ENCODE results near the gene SLC16A9.
"Not testable (repeated sequence)": the region's sequence is repeated elsewhere in the genome, so short reads cannot be mapped to it uniquely, and the experiment has no call there.

The SLC16A9 gene

DNA sequence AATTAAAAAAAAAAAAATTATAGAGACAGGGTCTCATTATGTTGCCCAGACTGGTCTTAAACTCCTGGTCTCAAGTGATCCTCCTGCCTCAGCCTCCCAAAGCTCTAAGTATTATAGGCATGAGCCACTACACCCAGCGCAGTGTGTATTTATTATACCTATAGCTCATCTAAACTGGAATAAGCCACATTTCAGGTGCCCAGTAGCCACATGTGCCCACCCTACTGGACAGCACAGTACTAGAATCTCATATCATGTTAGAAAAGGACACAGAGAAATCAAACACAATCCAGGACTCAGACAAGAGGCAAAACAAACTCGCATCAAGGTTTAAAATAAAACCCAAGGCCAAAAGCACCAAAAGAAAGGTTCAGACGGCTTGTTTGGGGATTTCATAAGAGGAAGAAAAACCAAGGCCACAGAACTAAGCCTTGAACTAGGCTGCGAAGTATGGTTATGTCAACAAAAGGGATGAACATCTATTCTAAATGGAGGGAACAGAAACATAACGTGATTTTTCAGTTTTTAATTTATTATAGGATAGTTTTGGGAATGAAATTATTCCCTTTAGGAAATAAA lies 32.3 kb downstream of the SLC16A9 start:
- no peaks in the 10 kb centered on the region for H3K36me3 Mint-ChIP-seq
- no peak overlapping the region for H3K27ac Mint-ChIP-seq
- H3K27me3 Mint-ChIP-seq: peaks cover 1% of the 10 kb centered on the region
- no peak for ATAC-seq (ENCODE audit: low read depth)
- H3K4me3 Mint-ChIP-seq: no peak overlapping the region
- peaks cover 2% of the 10 kb centered on the region for H3K9me3 Mint-ChIP-seq
- DNase-seq (ENCODE audit: low spot score in 2 of 2): no peak
- peaks cover 2% of the 10 kb centered on the region for H3K4me1 Mint-ChIP-seq

GRCh38 chr10:59675812-59676211 lies 33.8 kb downstream of the SLC16A9 start:
- ATAC-seq (ENCODE audit: low read depth) (no peak), DNase-seq (ENCODE audit: low spot score in 2 of 2) (no peak)
- H3K4me3 Mint-ChIP-seq: no peak overlapping the region
- no peak overlapping the region for H3K27ac Mint-ChIP-seq
- H3K9me3 Mint-ChIP-seq: no peaks in the 10 kb centered on the region
- H3K36me3 Mint-ChIP-seq: no peaks in the 10 kb centered on the region
- H3K4me1 Mint-ChIP-seq: peaks cover 6% of the 10 kb centered on the region
- peaks cover 1% of the 10 kb centered on the region for H3K27me3 Mint-ChIP-seq

- no peaks in the 10 kb centered on the region for H3K36me3 Mint-ChIP-seq
- no peak overlapping the region for H3K4me3 Mint-ChIP-seq
- H3K27ac Mint-ChIP-seq: no peak overlapping the region
- peaks cover 6% of the 10 kb centered on the region for H3K4me1 Mint-ChIP-seq
- no peak for ATAC-seq (ENCODE audit: low read depth)
- H3K27me3 Mint-ChIP-seq: no peaks in the 10 kb centered on the region
- no peak for DNase-seq (ENCODE audit: low spot score in 2 of 2)
- H3K9me3 Mint-ChIP-seq: no peaks in the 10 kb centered on the region
Observed at GRCh38 chr10:59674215-59674836, 35.3 kb downstream of the SLC16A9 start.

- Mint-ChIP-seq H3K4me3 (no peak overlapping the region), H3K9me3 (no peaks in the 10 kb centered on the region), H3K36me3 (no peaks in the 10 kb centered on the region), H3K27me3 (no peaks in the 10 kb centered on the region), H3K27ac (no peak overlapping the region), H3K4me1 (peaks cover 4% of the 10 kb centered on the region)
- ATAC-seq (ENCODE audit: low read depth) (no peak), DNase-seq (ENCODE audit: low spot score in 2 of 2) (no peak)
Observed at GRCh38 chr10:59672150-59672875, 37.3 kb downstream of the SLC16A9 start.

DNA sequence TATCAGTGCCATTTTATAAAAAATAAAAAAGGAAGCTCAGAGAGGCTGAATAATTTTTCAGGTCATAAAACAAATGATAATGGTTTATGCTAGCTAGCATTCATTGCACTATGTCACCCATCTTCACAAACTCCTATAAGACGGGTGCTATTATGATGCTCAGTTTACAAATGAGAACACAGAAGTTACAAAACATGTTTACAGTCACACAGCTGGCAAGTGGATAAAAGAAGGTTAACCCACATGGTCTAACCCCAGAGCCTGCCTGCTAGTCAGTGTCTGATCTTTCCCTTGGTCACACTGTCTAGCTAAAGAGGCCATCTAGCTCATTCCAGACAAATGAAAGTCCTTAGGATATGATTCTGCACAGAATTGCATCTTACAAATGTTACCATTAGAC lies 39.4 kb downstream of the SLC16A9 start:
- no peak overlapping the region for H3K27ac Mint-ChIP-seq
- DNase-seq (ENCODE audit: low spot score in 2 of 2) (no peak), ATAC-seq (ENCODE audit: low read depth) (no peak)
- no peak overlapping the region for H3K4me3 Mint-ChIP-seq
- peaks cover 4% of the 10 kb centered on the region for H3K4me1 Mint-ChIP-seq
- no peaks in the 10 kb centered on the region for H3K27me3 Mint-ChIP-seq
- no peaks in the 10 kb centered on the region for H3K9me3 Mint-ChIP-seq
- no peaks in the 10 kb centered on the region for H3K36me3 Mint-ChIP-seq

- Mint-ChIP-seq H3K9me3 (no peaks in the 10 kb centered on the region), H3K4me3 (no peak overlapping the region), H3K27me3 (no peaks in the 10 kb centered on the region), H3K27ac (no peak overlapping the region), H3K36me3 (no peaks in the 10 kb centered on the region), H3K4me1 (peaks cover 4% of the 10 kb centered on the region)
- DNase-seq (ENCODE audit: low spot score in 2 of 2) (no peak), ATAC-seq (ENCODE audit: low read depth) (no peak)
Observed at GRCh38 chr10:59668096-59668495, 41.6 kb downstream of the SLC16A9 start.

DNA sequence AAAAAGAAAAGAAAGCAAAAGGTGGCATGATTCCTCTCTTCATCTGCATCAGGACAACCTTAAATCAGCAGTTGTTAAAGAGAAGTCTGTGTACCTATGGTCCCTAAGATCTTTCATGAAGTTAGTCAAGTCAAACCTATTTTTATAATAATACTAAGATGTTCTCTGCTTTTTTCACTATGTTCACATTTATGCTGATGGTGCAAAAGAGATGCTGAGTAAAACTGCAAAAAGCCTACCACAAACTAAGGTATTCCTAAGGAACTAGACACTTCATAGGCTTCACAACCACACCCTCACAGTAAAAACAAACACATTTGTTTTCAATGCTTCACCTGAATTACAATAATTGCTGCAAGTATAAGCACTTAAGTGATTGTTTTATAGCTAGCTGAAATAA lies 43.3 kb downstream of the SLC16A9 start:
- ATAC-seq (ENCODE audit: low read depth) (no peak), DNase-seq (ENCODE audit: low spot score in 2 of 2) (no peak)
- no peaks in the 10 kb centered on the region for H3K36me3 Mint-ChIP-seq
- H3K27me3 Mint-ChIP-seq: no peaks in the 10 kb centered on the region
- H3K9me3 Mint-ChIP-seq: no peaks in the 10 kb centered on the region
- H3K4me3 Mint-ChIP-seq: no peak overlapping the region
- no peaks in the 10 kb centered on the region for H3K4me1 Mint-ChIP-seq
- no peak overlapping the region for H3K27ac Mint-ChIP-seq

GRCh38 chr10:59663213-59663612 lies 46.4 kb downstream of the SLC16A9 start:
- not testable (repeated sequence) for DNase-seq (ENCODE audit: low spot score in 2 of 2); H3K4me3 Mint-ChIP-seq; H3K27ac Mint-ChIP-seq; H3K4me1 Mint-ChIP-seq; H3K9me3 Mint-ChIP-seq; H3K27me3 Mint-ChIP-seq; H3K36me3 Mint-ChIP-seq; ATAC-seq (ENCODE audit: low read depth)

GRCh38 chr10:59657724-59658123 lies 51.9 kb downstream of the SLC16A9 start:
- Mint-ChIP-seq H3K4me1 (peaks cover 4% of the 10 kb centered on the region), H3K27me3 (peaks cover 2% of the 10 kb centered on the region), H3K27ac (no peak overlapping the region), H3K9me3 (peaks cover 3% of the 10 kb centered on the region), H3K4me3 (no peak overlapping the region), H3K36me3 (peaks cover 2% of the 10 kb centered on the region)
- DNase-seq (ENCODE audit: low spot score in 2 of 2): no peak
- ATAC-seq (ENCODE audit: low read depth): no peak

DNA sequence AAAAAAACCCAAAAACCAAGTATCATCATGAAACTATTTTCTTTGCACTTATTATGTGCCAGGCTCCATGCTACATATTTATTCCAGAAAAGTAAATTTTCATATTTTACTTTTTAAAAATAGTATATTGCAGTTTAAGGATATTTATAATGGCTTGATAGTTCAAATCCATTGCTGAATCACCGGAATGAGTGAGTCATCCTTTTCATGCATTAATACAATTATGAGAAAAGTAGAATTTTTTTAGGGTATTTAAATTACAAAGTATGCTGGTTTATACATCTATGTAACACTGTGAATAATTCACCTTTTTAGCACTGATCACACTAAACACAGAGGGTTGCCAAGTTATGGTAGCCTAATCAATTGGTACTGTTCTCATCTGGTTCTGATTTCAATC lies 54.3 kb downstream of the SLC16A9 start:
- no peak for DNase-seq (ENCODE audit: low spot score in 2 of 2)
- Mint-ChIP-seq H3K27ac (no peak overlapping the region), H3K27me3 (peaks cover 2% of the 10 kb centered on the region), H3K9me3 (peaks cover 3% of the 10 kb centered on the region), H3K4me3 (no peak overlapping the region), H3K36me3 (peaks cover 2% of the 10 kb centered on the region), H3K4me1 (peaks cover 4% of the 10 kb centered on the region)
- ATAC-seq (ENCODE audit: low read depth): no peak

- ATAC-seq (ENCODE audit: low read depth): no peak
- H3K4me1 Mint-ChIP-seq: peaks cover 4% of the 10 kb centered on the region
- H3K4me3 Mint-ChIP-seq: no peak overlapping the region
- no peaks in the 10 kb centered on the region for H3K27me3 Mint-ChIP-seq
- no peaks in the 10 kb centered on the region for H3K36me3 Mint-ChIP-seq
- no peak for DNase-seq (ENCODE audit: low spot score in 2 of 2)
- no peak overlapping the region for H3K27ac Mint-ChIP-seq
- H3K9me3 Mint-ChIP-seq: no peaks in the 10 kb centered on the region
Observed at GRCh38 chr10:59654007-59654406, 55.6 kb downstream of the SLC16A9 start.

DNA sequence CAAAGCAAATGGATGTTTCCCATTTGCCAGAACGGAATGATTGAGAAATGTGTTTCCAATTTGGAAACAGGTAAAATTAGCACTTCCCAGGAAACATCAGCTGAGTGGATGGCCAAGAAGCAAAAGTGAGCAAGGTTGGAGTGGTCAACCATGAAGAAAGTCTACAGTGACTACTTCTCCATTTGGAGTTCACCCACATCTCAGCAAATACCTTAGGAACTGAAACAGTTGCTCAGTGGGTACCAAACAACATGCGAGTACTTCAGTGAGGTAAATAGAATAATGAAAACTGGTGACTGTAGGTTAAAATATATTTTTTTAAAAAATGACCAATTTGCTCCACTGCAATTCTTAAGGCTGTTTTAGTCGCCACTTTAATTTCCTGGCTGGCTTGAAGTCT lies 57.7 kb downstream of the SLC16A9 start:
- ATAC-seq (ENCODE audit: low read depth): no peak
- H3K27me3 Mint-ChIP-seq: no peaks in the 10 kb centered on the region

DNA sequence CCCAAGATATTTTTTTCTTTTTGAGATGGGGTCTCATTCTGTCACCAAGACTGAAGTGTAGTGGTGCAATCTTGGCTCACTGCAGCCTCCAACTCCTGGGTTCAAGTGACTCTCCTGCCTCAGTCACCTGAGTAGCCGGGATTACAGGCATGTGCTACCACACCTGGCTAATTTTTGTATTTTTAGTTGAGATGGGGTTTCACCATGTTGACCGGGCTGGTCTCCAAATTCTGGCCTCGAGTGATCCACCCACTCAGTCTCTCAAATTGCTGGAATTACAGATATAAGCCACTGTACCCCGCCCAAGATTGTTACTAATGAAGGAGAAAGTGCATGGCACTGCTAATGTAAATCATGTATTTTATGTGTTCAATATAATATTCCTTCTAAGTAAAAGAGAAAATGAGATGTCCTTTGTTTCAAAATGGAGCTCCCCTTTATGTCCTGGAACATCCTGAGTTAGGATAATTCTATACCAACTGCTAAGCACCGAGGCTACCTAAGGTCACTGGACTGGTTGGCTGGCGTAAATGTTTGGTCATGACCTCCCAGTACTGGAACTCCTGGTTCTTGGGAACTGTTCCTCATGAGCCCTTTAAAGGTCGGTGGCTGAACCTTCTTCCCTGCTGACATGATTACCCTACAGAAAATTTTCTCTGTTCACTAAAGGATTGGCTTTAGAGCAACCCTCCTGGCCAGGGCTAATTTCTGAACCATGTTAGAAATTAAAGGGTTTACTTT lies 59.9 kb downstream of the SLC16A9 start:
- H3K27ac Mint-ChIP-seq: no peak overlapping the region
- no peaks in the 10 kb centered on the region for H3K36me3 Mint-ChIP-seq
- DNase-seq (ENCODE audit: low spot score in 2 of 2) (no peak), ATAC-seq (ENCODE audit: low read depth) (no peak)
- no peak overlapping the region for H3K4me3 Mint-ChIP-seq
- peaks cover 5% of the 10 kb centered on the region for H3K9me3 Mint-ChIP-seq
- no peaks in the 10 kb centered on the region for H3K27me3 Mint-ChIP-seq
- peaks cover 4% of the 10 kb centered on the region for H3K4me1 Mint-ChIP-seq

More for the DNA sequence above, 57.7 kb downstream of the SLC16A9 start:
- Mint-ChIP-seq H3K9me3 (no peaks in the 10 kb centered on the region), H3K4me1 (peaks cover 4% of the 10 kb centered on the region), H3K4me3 (no peak overlapping the region), H3K27ac (no peak overlapping the region), H3K36me3 (no peaks in the 10 kb centered on the region)
- no peak for DNase-seq (ENCODE audit: low spot score in 2 of 2)

- no peak for DNase-seq (ENCODE audit: low spot score in 2 of 2)
- H3K4me3 Mint-ChIP-seq: no peak overlapping the region
- no peak for ATAC-seq (ENCODE audit: low read depth)
- peaks cover 10% of the 10 kb centered on the region for H3K9me3 Mint-ChIP-seq
- no peaks in the 10 kb centered on the region for H3K4me1 Mint-ChIP-seq
- H3K27me3 Mint-ChIP-seq: no peaks in the 10 kb centered on the region
- no peak overlapping the region for H3K27ac Mint-ChIP-seq
- H3K36me3 Mint-ChIP-seq: peaks cover 1% of the 10 kb centered on the region
Observed at GRCh38 chr10:59648711-59649201, 60.9 kb downstream of the SLC16A9 start.

Data from memory B cell (primary cell).